ENCODE data around the gene SPATA45. TPM values are rescaled to one million over a fixed set of nuclear protein-coding genes. Genes with fewer than 3 reads are reported as not detected.
A peak's percentile ranks its signal among the peaks of the same experiment; 100 is the strongest.

SPATA45 gene
- total and polyA plus RNA-seq, 2 of the 13 experiments (the other 11 are each of a cell fraction or from before 2014, with no cell fraction given): 0.17 to 0.64 TPM

- TF ChIP-seq ZNF766 (CRISPR knock-in tag; IDR thresholded peaks at IDR 0.05; ENCODE audit: borderline replicate concordance) (peak; percentile 80; the same call in 1 of the 2 replicates), NFE2 (CRISPR knock-in tag; IDR thresholded peaks at IDR 0.05) (no peak), ZNF382 (CRISPR knock-in tag; IDR thresholded peaks at IDR 0.05; ENCODE audit: borderline replicate concordance) (no peak), SAP130 (CRISPR knock-in tag; IDR thresholded peaks at IDR 0.05; ENCODE audit: low read depth) (peak; percentile 96), GTF2F1 (IDR thresholded peaks at IDR 0.05; ENCODE audit: low read length) (peak; percentile 78), YEATS2 (CRISPR knock-in tag; IDR thresholded peaks at IDR 0.05; ENCODE audit: borderline replicate concordance) (peak; percentile 93), ZNF704 (CRISPR knock-in tag; IDR thresholded peaks at IDR 0.05; ENCODE audit: borderline replicate concordance) (no peak), MYPOP (CRISPR knock-in tag; IDR thresholded peaks at IDR 0.05) (peak; percentile 96), ZNF589 (CRISPR knock-in tag; conservative IDR thresholded peaks at IDR 0.05) (peak; percentile 97), BRF2 (CRISPR knock-in tag; IDR thresholded peaks at IDR 0.05) (peak; percentile 95), THRA (CRISPR knock-in tag; IDR thresholded peaks at IDR 0.05; ENCODE audit: borderline replicate concordance) (peak; percentile 84; the same call in 1 of the 2 replicates), PAX8 (CRISPR knock-in tag; IDR thresholded peaks at IDR 0.05; ENCODE audit: borderline replicate concordance) (peak; percentile 98; the same call in 1 of the 2 replicates), FIP1L1 (IDR thresholded peaks at IDR 0.05; ENCODE audit: borderline replicate concordance, insufficient read depth, low read depth, low read length) (no peak), ZBTB39 (CRISPR knock-in tag; IDR thresholded peaks at IDR 0.05) (peak; percentile 33; the same call in 1 of the 2 replicates), TOE1 (CRISPR knock-in tag; IDR thresholded peaks at IDR 0.05) (no peak; the same call in 1 of the 2 replicates), SRY (CRISPR knock-in tag; IDR thresholded peaks at IDR 0.05) (peak; percentile 94; the same call in 1 of the 2 replicates), KDM4B (CRISPR knock-in tag; IDR thresholded peaks at IDR 0.05) (peak; percentile 92; the same call in 1 of the 2 replicates), EP300 (IDR thresholded peaks at IDR 0.05; ENCODE audit: low read depth in 2 of 2, low read length in 2 of 2) (peak in 1 of 2 experiments; percentile 66; a peak in 1 of 4 replicates), EP300 (CRISPR knock-in tag; IDR thresholded peaks at IDR 0.05; ENCODE audit: borderline replicate concordance) (peak; percentile 69; the same call in 1 of the 2 replicates), HOXA9 (CRISPR knock-in tag; IDR thresholded peaks at IDR 0.05; ENCODE audit: borderline replicate concordance) (peak; percentile 80; the same call in 1 of the 2 replicates)
Measured at GRCh38 chr1:212791676-212792395, 55.6 kb downstream of the SPATA45 start, which contains the start of the genes NSL1 and TATDN3 (continued).

All from HepG2 (cell line).